Stimulated activated CD4-positive, alpha-beta T cell treated with anti-CD3 and anti-CD28 coated beads, TNF-alpha, amount 100 ng/mL, for 48 hours (primary cell): ENCODE data around the gene ZNF536.

Experiments
- DNase-seq, 3 donors: peaks; one replicate each; pipeline ENCODE4 v3.0.0-alpha.2; 2020; ENCODE audit warnings: low read depth in 3 of 3

The ZNF536 gene

GRCh38 chr19:30363073-30363472, 9.1 kb upstream of the ZNF536 start:
- no peak for DNase-seq

- DNase-seq: no peak
Measured at GRCh38 chr19:30364866-30365800, 7.1 kb upstream of the ZNF536 start.

- DNase-seq: no peak
Measured at GRCh38 chr19:30366282-30366681, 5.9 kb upstream of the ZNF536 start.

- no peak for DNase-seq
Measured at GRCh38 chr19:30367006-30367405, 5.2 kb upstream of the ZNF536 start.

- DNase-seq: no peak
Measured at GRCh38 chr19:30367421-30367820, 4.8 kb upstream of the ZNF536 start.

GRCh38 chr19:30369833-30370232, 2.4 kb upstream of the ZNF536 start:
- DNase-seq: no peak

GRCh38 chr19:30371161-30371836, 885 bp upstream of the ZNF536 start:
- no peak for DNase-seq

GRCh38 chr19:30373593-30373992, 1.4 kb downstream of the ZNF536 start:
- no peak for DNase-seq

GRCh38 chr19:30374539-30374864, 2.3 kb downstream of the ZNF536 start:
- DNase-seq: no peak

GRCh38 chr19:30374865-30375552, 2.8 kb downstream of the ZNF536 start:
- DNase-seq: no peak

GRCh38 chr19:30375553-30376031, 3.4 kb downstream of the ZNF536 start:
- DNase-seq: no peak

- no peak for DNase-seq
Measured at GRCh38 chr19:30376272-30376671, 4.1 kb downstream of the ZNF536 start.

- no peak for DNase-seq
Measured at GRCh38 chr19:30376826-30377425, 4.7 kb downstream of the ZNF536 start.

- no peak for DNase-seq
Measured at GRCh38 chr19:30378701-30379100, 6.5 kb downstream of the ZNF536 start.

- DNase-seq: no peak
Measured at GRCh38 chr19:30379841-30380610, 7.8 kb downstream of the ZNF536 start.

- no peak for DNase-seq
Measured at GRCh38 chr19:30381366-30381765, 9.2 kb downstream of the ZNF536 start.

GRCh38 chr19:30385174-30385573, 13.0 kb downstream of the ZNF536 start:
- no peak for DNase-seq

- no peak for DNase-seq
Measured at GRCh38 chr19:30385666-30386065, 13.5 kb downstream of the ZNF536 start.

- DNase-seq: no peak
Measured at GRCh38 chr19:30386551-30387143, 14.5 kb downstream of the ZNF536 start.

GRCh38 chr19:30387311-30388115, 15.3 kb downstream of the ZNF536 start:
- DNase-seq: no peak
